ENCODE results near the gene PEX3.

PEX3 gene

DNA sequence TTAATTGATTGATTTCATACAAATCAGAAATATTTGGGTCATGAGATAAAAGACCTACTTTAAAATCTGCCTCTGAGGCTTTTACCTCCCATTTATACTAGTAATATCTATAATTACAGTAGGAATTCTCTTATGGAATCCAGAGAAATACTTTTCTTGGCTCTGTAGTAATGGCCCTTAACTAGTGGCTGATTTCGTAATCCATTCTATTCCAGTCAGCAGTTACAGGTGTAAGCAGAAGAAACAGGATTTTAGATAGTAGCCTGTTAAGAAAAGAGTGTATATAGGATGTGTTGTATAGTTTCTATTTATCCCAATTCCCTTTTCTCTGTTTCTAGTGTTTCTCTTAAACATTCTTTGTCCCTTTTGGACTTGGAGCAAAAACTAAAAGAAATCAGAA, 21.2 kb downstream of the PEX3 start:
- Histone ChIP-seq H3K27me3 (ENCODE audit: insufficient read depth, low read depth, severe bottlenecking) (no peaks in the 10 kb centered on the region), H3K9me3 (ENCODE audit: severe bottlenecking) (no peaks in the 10 kb centered on the region), H3K27ac (no peak overlapping the region), H3K36me3 (no peaks in the 10 kb centered on the region; the same call in none of the 2 replicates), H3K4me3 (ENCODE audit: low read depth, low read length) (no peak overlapping the region)
- TF ChIP-seq, protein P1, sequence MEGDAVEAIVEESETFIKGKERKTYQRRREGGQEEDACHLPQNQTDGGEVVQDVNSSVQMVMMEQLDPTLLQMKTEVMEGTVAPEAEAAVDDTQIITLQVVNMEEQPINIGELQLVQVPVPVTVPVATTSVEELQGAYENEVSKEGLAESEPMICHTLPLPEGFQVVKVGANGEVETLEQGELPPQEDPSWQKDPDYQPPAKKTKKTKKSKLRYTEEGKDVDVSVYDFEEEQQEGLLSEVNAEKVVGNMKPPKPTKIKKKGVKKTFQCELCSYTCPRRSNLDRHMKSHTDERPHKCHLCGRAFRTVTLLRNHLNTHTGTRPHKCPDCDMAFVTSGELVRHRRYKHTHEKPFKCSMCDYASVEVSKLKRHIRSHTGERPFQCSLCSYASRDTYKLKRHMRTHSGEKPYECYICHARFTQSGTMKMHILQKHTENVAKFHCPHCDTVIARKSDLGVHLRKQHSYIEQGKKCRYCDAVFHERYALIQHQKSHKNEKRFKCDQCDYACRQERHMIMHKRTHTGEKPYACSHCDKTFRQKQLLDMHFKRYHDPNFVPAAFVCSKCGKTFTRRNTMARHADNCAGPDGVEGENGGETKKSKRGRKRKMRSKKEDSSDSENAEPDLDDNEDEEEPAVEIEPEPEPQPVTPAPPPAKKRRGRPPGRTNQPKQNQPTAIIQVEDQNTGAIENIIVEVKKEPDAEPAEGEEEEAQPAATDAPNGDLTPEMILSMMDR (IDR thresholded peaks at IDR 0.05; ENCODE audit: low read depth, low read length): no peak
- DNase-seq: no peak

DNA sequence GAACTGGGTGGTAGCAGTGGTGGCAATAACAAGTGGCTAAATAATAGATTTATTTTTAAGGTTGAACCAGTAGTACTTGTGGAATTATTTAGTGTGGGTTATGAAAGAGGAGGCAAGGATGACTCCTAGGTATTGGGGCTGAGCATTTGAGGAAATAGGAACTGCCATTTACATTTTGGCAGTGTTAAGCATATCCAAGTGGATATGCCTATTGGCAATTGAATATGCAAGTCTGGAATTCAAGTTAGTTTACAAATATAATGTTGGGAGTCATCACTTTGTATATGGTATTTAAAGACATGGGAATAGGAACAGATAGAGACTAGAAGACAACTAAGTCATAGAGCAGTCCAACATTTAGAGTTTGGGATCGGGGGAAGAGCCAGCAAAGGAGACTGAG, 25.9 kb downstream of the PEX3 start:
- Histone ChIP-seq H3K27ac (no peak overlapping the region), H3K4me3 (ENCODE audit: low read depth, low read length) (no peak overlapping the region), H3K27me3 (ENCODE audit: insufficient read depth, low read depth, severe bottlenecking) (no peaks in the 10 kb centered on the region), H3K36me3 (no peaks in the 10 kb centered on the region; the same call in none of the 2 replicates), H3K9me3 (ENCODE audit: severe bottlenecking) (no peaks in the 10 kb centered on the region)
- no peak for DNase-seq
- TF ChIP-seq, protein P1 (IDR thresholded peaks at IDR 0.05; ENCODE audit: low read depth, low read length): no peak

DNA sequence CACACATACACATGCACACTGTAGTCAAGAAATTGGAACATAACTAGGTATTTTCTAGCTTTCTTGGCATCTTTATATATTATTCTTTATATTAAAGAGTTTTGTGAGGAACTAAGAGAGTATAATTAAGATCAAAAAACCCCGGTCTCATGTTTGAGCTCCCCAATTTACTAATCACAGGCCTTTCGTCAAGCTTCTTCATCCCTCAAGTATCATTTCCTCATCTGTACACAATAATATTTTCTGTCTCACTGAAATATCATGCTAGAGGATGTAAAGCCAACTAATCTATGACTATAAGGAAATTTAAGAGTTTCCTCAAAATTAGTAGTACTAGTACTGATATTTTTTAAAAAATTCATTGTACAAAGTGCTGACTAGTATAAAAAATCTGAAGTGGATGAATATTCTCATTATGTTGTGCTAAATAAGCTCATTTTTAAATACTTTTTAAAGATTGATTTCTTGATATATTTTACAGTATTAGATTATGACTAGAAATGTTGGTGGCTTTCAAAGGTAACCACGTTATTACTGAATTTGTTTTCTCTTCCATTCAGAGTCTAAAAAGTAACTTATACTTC, 28.0 kb downstream of the PEX3 start:
- no peak overlapping the region for H3K27ac ChIP-seq
- TF ChIP-seq, protein P1 (IDR thresholded peaks at IDR 0.05; ENCODE audit: low read depth, low read length): no peak
- no peaks in the 10 kb centered on the region; the same call in 1 of the 2 replicates for H3K36me3 ChIP-seq
- H3K27me3 ChIP-seq (ENCODE audit: insufficient read depth, low read depth, severe bottlenecking): no peaks in the 10 kb centered on the region
- H3K9me3 ChIP-seq (ENCODE audit: severe bottlenecking): no peaks in the 10 kb centered on the region
- DNase-seq: no peak
- H3K4me3 ChIP-seq (ENCODE audit: low read depth, low read length): no peak overlapping the region

DNA sequence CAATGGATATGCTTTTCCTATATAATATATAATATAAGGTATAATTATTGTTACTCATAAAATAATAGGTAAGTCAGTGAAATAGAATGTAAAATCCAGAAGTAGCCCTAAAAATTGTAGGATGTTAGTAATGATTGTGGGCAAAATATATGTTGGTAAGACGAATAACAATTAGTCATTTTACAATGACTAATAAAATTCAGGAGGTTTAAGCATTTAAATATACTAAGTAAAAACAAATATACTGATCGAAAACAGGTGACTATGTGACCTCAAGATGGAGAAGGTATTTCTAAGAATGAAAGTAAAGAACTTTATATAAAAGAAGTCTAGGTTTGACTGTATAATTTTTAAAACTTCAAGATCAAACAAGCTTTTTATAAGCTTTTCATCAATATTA, 32.0 kb downstream of the PEX3 start:
- H3K27me3 ChIP-seq (ENCODE audit: insufficient read depth, low read depth, severe bottlenecking): no peaks in the 10 kb centered on the region
- H3K36me3 ChIP-seq: no peaks in the 10 kb centered on the region
- H3K27ac ChIP-seq: no peak overlapping the region

DNA sequence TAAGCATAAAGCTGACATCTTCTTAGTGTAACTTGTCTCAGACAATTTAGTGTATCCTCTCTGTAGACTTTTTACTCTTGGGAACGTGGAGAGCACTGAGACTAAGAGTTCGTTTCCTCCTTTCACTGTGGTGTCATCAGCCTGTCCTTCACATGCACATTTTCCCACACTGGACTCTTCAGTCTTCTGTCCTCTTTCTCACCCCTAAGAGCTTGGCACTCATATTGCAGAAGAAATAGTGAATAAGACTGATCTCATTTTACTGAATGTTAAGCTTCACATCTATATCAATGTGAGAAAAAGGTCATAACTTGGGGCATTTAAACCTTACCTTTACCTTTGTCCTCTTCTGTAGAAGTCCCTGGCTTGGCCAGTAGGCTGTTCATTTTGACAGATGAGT, 35.4 kb downstream of the PEX3 start:
- H3K27me3 ChIP-seq (ENCODE audit: insufficient read depth, low read depth, severe bottlenecking): no peaks in the 10 kb centered on the region
- no peaks in the 10 kb centered on the region for H3K36me3 ChIP-seq
- no peak overlapping the region for H3K4me3 ChIP-seq (ENCODE audit: low read depth, low read length)
- TF ChIP-seq, protein P1 (IDR thresholded peaks at IDR 0.05; ENCODE audit: low read depth, low read length): no peak
- DNase-seq: no peak
- H3K9me3 ChIP-seq (ENCODE audit: severe bottlenecking): no peaks in the 10 kb centered on the region
- no peak overlapping the region for H3K27ac ChIP-seq

More for the DNA sequence above, 32.0 kb downstream of the PEX3 start:
- TF ChIP-seq, protein P1 (IDR thresholded peaks at IDR 0.05; ENCODE audit: low read depth, low read length): no peak
- DNase-seq: no peak
- H3K4me3 ChIP-seq (ENCODE audit: low read depth, low read length): no peak overlapping the region
- H3K9me3 ChIP-seq (ENCODE audit: severe bottlenecking): no peaks in the 10 kb centered on the region

DNA sequence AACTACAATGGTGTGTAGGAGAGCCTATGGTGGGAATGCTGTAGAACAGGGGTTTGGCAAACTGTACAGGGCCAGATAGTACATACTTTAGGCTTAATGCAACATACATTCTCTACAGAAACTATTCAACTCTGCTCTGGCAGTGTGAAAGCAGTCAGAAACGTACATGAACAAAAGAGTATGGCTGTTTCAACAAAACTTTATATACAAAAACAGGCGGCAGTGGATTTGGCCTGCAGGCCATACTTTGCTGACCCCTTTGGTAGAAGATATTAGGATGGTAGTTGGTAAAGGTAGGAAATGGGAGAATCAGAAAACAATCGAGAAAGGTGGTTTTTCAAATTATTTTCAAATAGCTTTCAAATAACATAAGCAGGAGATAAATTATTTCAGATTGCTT, 36.1 kb downstream of the PEX3 start:
- H3K36me3 ChIP-seq: no peaks in the 10 kb centered on the region
- no peak overlapping the region for H3K27ac ChIP-seq
- no peak for DNase-seq
- H3K4me3 ChIP-seq (ENCODE audit: low read depth, low read length): no peak overlapping the region
- H3K27me3 ChIP-seq (ENCODE audit: insufficient read depth, low read depth, severe bottlenecking): no peaks in the 10 kb centered on the region
- no peaks in the 10 kb centered on the region for H3K9me3 ChIP-seq (ENCODE audit: severe bottlenecking)
- TF ChIP-seq, protein P1 (IDR thresholded peaks at IDR 0.05; ENCODE audit: low read depth, low read length): no peak
